IMR-90 (cell line): ENCODE measurements around the gene MYRFL. TPM values are rescaled to one million over a fixed set of nuclear protein-coding genes. Genes with fewer than 3 reads are reported as not detected.

Experiments used
- ATAC-seq: fragments of 200-7000 bp; cut with Tn5 transposase; 2 replicates; pipeline ENCODE4 v1.9.1; 2020; ENCODE audit warnings: low read depth, mild to moderate bottlenecking, moderate library complexity
- BruUV-seq: library from RNA; stranded (reverse); fragments of 400-500 nt; replicated peaks from 2 replicates; lab custom pipeline; 2021; lab: Mats Ljungman, UMichigan
- CTCF ChIA-PET: fragments of 300-600 bp; formaldehyde crosslinking; extraction: SDS; loops from one replicate; lab custom pipeline; 2021; ENCODE audit warnings: antibody characterized with exemption; lab: Yijun Ruan, JAX
- POLR2A ChIA-PET: fragments of 300-600 bp; sonication (Branson Sonifier 250); formaldehyde crosslinking; loops from one replicate; lab custom pipeline; 2022; ENCODE audit warnings: antibody characterized with exemption; ENCODE audit not compliant: unreplicated experiment; lab: Charles Lee
- DNase-seq: peaks from one replicate; pipeline ENCODE4 v3.0.0; 2013
- H2AFZ ChIP-seq: replicated peaks from 2 replicates; pipeline ENCODE3; 2013; ENCODE audit warnings: low read length, mild to moderate bottlenecking; ENCODE audit not compliant: poor library complexity
- H2AK5ac ChIP-seq: 2 replicates; pipeline ENCODE4 v1.6.1; 2013; ENCODE audit warnings: low read depth, low read length, inconsistent platforms
- H2AK9ac ChIP-seq: replicated peaks from 2 replicates; pipeline ENCODE3; 2013; ENCODE audit warnings: mild to moderate bottlenecking, low read depth, low read length, moderate library complexity; ENCODE audit not compliant: poor library complexity
- H2BK120ac ChIP-seq: 2 replicates; pipeline ENCODE4 v1.6.1; 2013; ENCODE audit warnings: low read depth, low read length, inconsistent platforms
- H2BK15ac ChIP-seq: 3 replicates; pipeline ENCODE4 v1.6.1; 2013; ENCODE audit warnings: low read depth, low read length, inconsistent platforms
- H2BK20ac ChIP-seq: 2 replicates; pipeline ENCODE4 v1.6.1; 2013; ENCODE audit warnings: low read depth, mild to moderate bottlenecking, inconsistent platforms, low read length, moderate library complexity
- H2BK5ac ChIP-seq: 2 replicates; pipeline ENCODE4 v1.6.1; 2013; ENCODE audit warnings: mild to moderate bottlenecking, low read depth, low read length, inconsistent platforms; ENCODE audit not compliant: poor library complexity, severe bottlenecking
- H3K14ac ChIP-seq: replicated peaks from 2 replicates; pipeline ENCODE4 v1.6.1; 2013; ENCODE audit warnings: low read depth, low read length, inconsistent platforms
- H3K18ac ChIP-seq: 2 replicates; pipeline ENCODE4 v1.6.1; 2013; ENCODE audit warnings: low read depth, low read length, control low read depth
- H3K23ac ChIP-seq: 2 replicates; pipeline ENCODE4 v1.6.1; 2013; ENCODE audit warnings: low read depth, low read length, inconsistent platforms
- H3K27ac ChIP-seq: 2 replicates; pipeline ENCODE4 v1.5.1; 2013; ENCODE audit warnings: mild to moderate bottlenecking, control low read depth, low read length; ENCODE audit not compliant: insufficient read depth
- H3K27me3 ChIP-seq: 2 replicates; pipeline ENCODE4 v1.6.1; 2013; ENCODE audit warnings: low read length; ENCODE audit not compliant: control insufficient read depth, insufficient read depth
- H3K36me3 ChIP-seq: 2 replicates; pipeline ENCODE4 v1.6.1; 2013; ENCODE audit warnings: low read length, mixed read lengths; ENCODE audit not compliant: control insufficient read depth, insufficient read depth
- H3K4ac ChIP-seq: 2 replicates; pipeline ENCODE4 v1.6.1; 2013; ENCODE audit warnings: low read depth, low read length, inconsistent platforms
- H3K4me1 ChIP-seq: 2 replicates; pipeline ENCODE4 v1.6.1; 2013; ENCODE audit warnings: low read length, mixed read lengths; ENCODE audit not compliant: control insufficient read depth, insufficient read depth
- H3K4me2 ChIP-seq: 2 replicates; pipeline ENCODE4 v1.6.1; 2013; ENCODE audit warnings: low read depth, mild to moderate bottlenecking, control low read depth, low read length, moderate library complexity
- H3K4me3 ChIP-seq: 2 replicates; pipeline ENCODE4 v1.5.1; 2013; ENCODE audit warnings: low read depth, mild to moderate bottlenecking, control low read depth, low read length, moderate library complexity; ENCODE audit not compliant: insufficient read depth
- H3K56ac ChIP-seq: 2 replicates; pipeline ENCODE4 v1.6.1; 2013; ENCODE audit warnings: low read length, inconsistent platforms; ENCODE audit not compliant: insufficient read depth; ENCODE audit errors: extremely low read depth
- H3K79me1 ChIP-seq, 2 experiments: 2 replicates each; pipeline ENCODE4 v1.6.1; 2013; ENCODE audit warnings: low read length in 2 of 2, inconsistent platforms in 1 of 2, low read depth in 1 of 2
- H3K9ac ChIP-seq: 2 replicates; pipeline ENCODE4 v1.6.1; 2013; ENCODE audit warnings: low read depth, low read length, control low read depth
- H3K9me1 ChIP-seq: 2 replicates; pipeline ENCODE4 v1.6.1; 2013; ENCODE audit warnings: low read length, inconsistent platforms; ENCODE audit not compliant: insufficient read depth
- H3K9me3 ChIP-seq: 2 replicates; pipeline ENCODE4 v1.6.1; 2013; ENCODE audit warnings: low read length; ENCODE audit not compliant: control insufficient read depth, insufficient read depth
- H4K20me1 ChIP-seq: 2 replicates; pipeline ENCODE4 v1.6.1; 2013; ENCODE audit warnings: low read length, inconsistent platforms; ENCODE audit not compliant: insufficient read depth
- H4K5ac ChIP-seq: 2 replicates; pipeline ENCODE4 v1.6.1; 2013; ENCODE audit warnings: mild to moderate bottlenecking, low read depth, low read length, control low read depth
- H4K8ac ChIP-seq, 2 experiments: 2 replicates each; pipeline ENCODE4 v1.6.1; 2013; ENCODE audit warnings: low read depth in 2 of 2, low read length in 2 of 2, control low read depth in 1 of 2, inconsistent platforms in 1 of 2
- H4K91ac ChIP-seq: 2 replicates; pipeline ENCODE4 v1.6.1; 2013; ENCODE audit warnings: low read depth, low read length, inconsistent platforms; ENCODE audit not compliant: insufficient read depth
- BHLHE40 ChIP-seq: fragments of 150-350 bp; IDR thresholded peaks from 2 replicates; pipeline ENCODE4 v1.6.1; 2016; ENCODE audit warnings: mild to moderate bottlenecking, low read depth, low read length
- CEBPB ChIP-seq: IDR thresholded peaks from 2 replicates; pipeline ENCODE4 v1.6.1; 2012; ENCODE audit warnings: low read depth, low read length, improper control_type of control experiment
- CHD1 ChIP-seq: IDR thresholded peaks from 2 replicates; pipeline ENCODE4 v1.6.1; 2012; ENCODE audit warnings: low read depth, low read length, improper control_type of control experiment
- CTCF ChIP-seq: conservative IDR thresholded peaks from 2 replicates; pipeline ENCODE4 v1.5.1; 2012; ENCODE audit warnings: mild to moderate bottlenecking, low read depth, low read length, improper control_type of control experiment
- ELK1 ChIP-seq: fragments of 150-350 bp; IDR thresholded peaks from 2 replicates; pipeline ENCODE4 v1.6.1; 2016; ENCODE audit warnings: low read depth, mild to moderate bottlenecking, low read length, moderate library complexity, borderline replicate concordance
- FOS ChIP-seq: fragments of 150-350 bp; IDR thresholded peaks from 2 replicates; pipeline ENCODE4 v1.6.1; 2016; ENCODE audit warnings: low read depth, low read length
- MAFK ChIP-seq: IDR thresholded peaks from 2 replicates; pipeline ENCODE4 v1.6.1; 2012; ENCODE audit warnings: low read depth, low read length, improper control_type of control experiment
- MAZ ChIP-seq: IDR thresholded peaks from 2 replicates; pipeline ENCODE4 v1.6.1; 2012; ENCODE audit warnings: low read depth, mild to moderate bottlenecking, low read length, improper control_type of control experiment, moderate library complexity, borderline replicate concordance
- MXI1 ChIP-seq: IDR thresholded peaks from 2 replicates; pipeline ENCODE4 v1.6.1; 2012; ENCODE audit warnings: low read depth, mild to moderate bottlenecking, low read length, moderate library complexity, borderline replicate concordance
- NFE2L2 ChIP-seq: fragments of 150-350 bp; IDR thresholded peaks from 2 replicates; pipeline ENCODE4 v1.6.1; 2016; ENCODE audit warnings: low read depth, mild to moderate bottlenecking, low read length
- POLR2A ChIP-seq: IDR thresholded peaks from 2 replicates; pipeline ENCODE4 v1.6.1; 2012; ENCODE audit warnings: mild to moderate bottlenecking, low read depth, low read length
- RAD21 ChIP-seq: IDR thresholded peaks from 2 replicates; pipeline ENCODE4 v1.6.1; 2012; ENCODE audit warnings: low read length, improper control_type of control experiment
- RCOR1 ChIP-seq: IDR thresholded peaks from 2 replicates; pipeline ENCODE4 v1.6.1; 2012; ENCODE audit warnings: mild to moderate bottlenecking, low read length, improper control_type of control experiment; ENCODE audit not compliant: insufficient replicate concordance
- RFX5 ChIP-seq: IDR thresholded peaks from 2 replicates; pipeline ENCODE4 v1.8.0; 2012; ENCODE audit warnings: low read depth, mild to moderate bottlenecking, low read length, moderate library complexity
- SMC3 ChIP-seq: fragments of 150-350 bp; IDR thresholded peaks from 2 replicates; pipeline ENCODE4 v1.6.1; 2016; ENCODE audit warnings: low read depth, mild to moderate bottlenecking, antibody characterized with exemption, low read length, moderate library complexity
- USF2 ChIP-seq: fragments of 150-350 bp; IDR thresholded peaks from 2 replicates; pipeline ENCODE4 v1.6.1; 2017; ENCODE audit warnings: mild to moderate bottlenecking, antibody characterized with exemption, low read length, low read depth
- WGBS, 2 experiments: methylation state at CpG; one replicate each; pipeline versions ENCODE4 v1.1.5 to v1.1.7; 2013; ENCODE audit warnings: missing lambda C conversion rate in 2 of 2; ENCODE audit not compliant: insufficient read length in 1 of 2; ENCODE audit errors: extremely low coverage in 2 of 2; 5-methylcytosine and 5-hydroxymethylcytosine counted together
- dilution Hi-C: fragments of 300-500 bp; cut with HindIII; formaldehyde crosslinking; loops from one replicate; pipeline ENCODE4 v1.14.3; 2018; ENCODE audit warnings: low sequenced_read_pairs; ENCODE audit not compliant: unreplicated experiment
- in situ Hi-C: fragments of 300-500 bp; cut with MboI; formaldehyde crosslinking; loops from 3 replicates; pipeline ENCODE4 v1.14.3; 2019; ENCODE audit warnings: low sequenced_read_pairs, inconsistent platforms, mixed read lengths
- intact Hi-C: fragments of 100-400 bp; cut with micrococcal nuclease; formaldehyde crosslinking; loops from 2 replicates; pipeline ENCODE4 v1.10.0; 2022
- polyA plus RNA-seq, 3 experiments: library from polyadenylated mRNA; depleted of rRNA; stranded (reverse); fragments of >200 nt; gene quantifications; 2 replicates each; pipeline ENCODE4 v1.2.3, GENCODE V29; 2012; ENCODE audit warnings: low replicate concordance in 1 of 3
- total RNA-seq: library from RNA; depleted of rRNA; stranded (reverse); fragments of >200 nt; gene quantifications from 2 replicates; pipeline ENCODE4 v1.2.3, GENCODE V29; 2012

The MYRFL gene
- total and polyA plus RNA-seq, 2 of the 4 experiments (the other 2 are of a cell fraction) = not detected

GRCh38 chr12:69931569-69931968 is 106.5 kb downstream of the MYRFL start:
- Histone ChIP-seq H3K27me3 (no peaks in the 10 kb centered on the region), H3K4me2 (no peak overlapping the region), H3K4ac (no peak overlapping the region), H3K23ac (no peak overlapping the region), H3K9ac (no peak overlapping the region), H2BK20ac (no peak overlapping the region), H2AK5ac (no peak overlapping the region), H2AFZ (no peak overlapping the region), H4K5ac (no peak overlapping the region), H2BK5ac (no peak overlapping the region), H3K27ac (no peak overlapping the region), H3K79me1 (no peaks in the 10 kb centered on the region), H3K9me3 (no peaks in the 10 kb centered on the region), H2AK9ac (no peak overlapping the region), H3K56ac (no peak overlapping the region), H4K8ac (no peak overlapping the region), H2BK15ac (no peak overlapping the region), H4K20me1 (no peaks in the 10 kb centered on the region), H3K36me3 (no peaks in the 10 kb centered on the region), H4K91ac (no peak overlapping the region), H3K14ac (no peak overlapping the region), H3K9me1 (no peaks in the 10 kb centered on the region), H3K18ac (no peak overlapping the region), H3K4me3 (no peak overlapping the region), H2BK120ac (no peak overlapping the region), H3K4me1 (no peaks in the 10 kb centered on the region)
- WGBS, 2 experiments = no CpG with 5 or more reads among the region's 2 CpGs
- BruUV-seq = no TSS peak
- DNase-seq = no peak
- dilution Hi-C loops = no loop called here
- no peak for ATAC-seq
- in situ Hi-C loops = no loop called here
- ChIA-PET CTCF (no interaction called here), POLR2A (no interaction called here)
- intact Hi-C loops = no loop called here
- no peak for TF ChIP-seq RAD21
- TF ChIP-seq ELK1 = no peak
- TF ChIP-seq POLR2A = no peak
- TF ChIP-seq CHD1 = no peak
- no peak for TF ChIP-seq BHLHE40
- no peak for TF ChIP-seq RCOR1
- TF ChIP-seq CTCF = no peak
- no peak for TF ChIP-seq MXI1
- no peak for TF ChIP-seq MAFK
- no peak for TF ChIP-seq NFE2L2
- TF ChIP-seq CEBPB = no peak
- TF ChIP-seq USF2 = no peak
- no peak for TF ChIP-seq RFX5
- no peak for TF ChIP-seq SMC3
- no peak for TF ChIP-seq FOS
- TF ChIP-seq MAZ = no peak
